ENCODE measurements around the gene SLX4IP.

Gene SLX4IP

GRCh38 chr20:10604865-10605440 is 169.8 kb downstream of the SLX4IP start:
- Histone ChIP-seq H3K79me2 (ENCODE audit: low read length) (no peaks in the 10 kb centered on the region), H2AFZ (ENCODE audit: low read depth, low read length) (no peak overlapping the region), H3K4me1 (ENCODE audit: low read length) (peaks cover 5% of the 10 kb centered on the region; the same call in 1 of the 2 replicates), H3K36me3 (replicated peaks; ENCODE audit: low read depth, low read length) (no peaks in the 10 kb centered on the region), H3K9me3 (ENCODE audit: insufficient read depth, low read length) (no peaks in the 10 kb centered on the region), H4K20me1 (ENCODE audit: insufficient read depth, low read length) (no peaks in the 10 kb centered on the region), H3K27me3 (ENCODE audit: low read depth, low read length) (no peaks in the 10 kb centered on the region), H3K27ac (ENCODE audit: low read length) (no peak overlapping the region), H3K4me2 (ENCODE audit: low read length) (no peak overlapping the region), H3K9ac (ENCODE audit: low read length) (no peak overlapping the region), H3K4me3 (ENCODE audit: low read length) (no peak overlapping the region)
- TF ChIP-seq CTCF (IDR thresholded peaks at IDR 0.05; ENCODE audit: low read depth, low read length), result no peak

GRCh38 chr20:10605547-10606195 is 170.6 kb downstream of the SLX4IP start:
- H3K9ac ChIP-seq (ENCODE audit: low read length), result no peak overlapping the region
- H3K27me3 ChIP-seq (ENCODE audit: low read depth, low read length), result no peaks in the 10 kb centered on the region
- no peaks in the 10 kb centered on the region for H3K9me3 ChIP-seq (ENCODE audit: insufficient read depth, low read length)
- H4K20me1 ChIP-seq (ENCODE audit: insufficient read depth, low read length), result no peaks in the 10 kb centered on the region
- no peak overlapping the region for H3K4me3 ChIP-seq (ENCODE audit: low read length)
- H3K4me2 ChIP-seq (ENCODE audit: low read length), result no peak overlapping the region
- no peak overlapping the region for H2AFZ ChIP-seq (ENCODE audit: low read depth, low read length)
- H3K36me3 ChIP-seq (replicated peaks; ENCODE audit: low read depth, low read length), result no peaks in the 10 kb centered on the region
- no peaks in the 10 kb centered on the region for H3K79me2 ChIP-seq (ENCODE audit: low read length)
- H3K4me1 ChIP-seq (ENCODE audit: low read length), result peaks cover 5% of the 10 kb centered on the region; the same call in 1 of the 2 replicates
- no peak overlapping the region for H3K27ac ChIP-seq (ENCODE audit: low read length)
- TF ChIP-seq CTCF (IDR thresholded peaks at IDR 0.05; ENCODE audit: low read depth, low read length), result no peak
- TF ChIP-seq EZH2phosphoT487 (IDR thresholded peaks at IDR 0.05; ENCODE audit: low read depth), result no peak

- Histone ChIP-seq H3K4me1 (ENCODE audit: low read length) (peaks cover 5% of the 10 kb centered on the region; the same call in 1 of the 2 replicates), H3K9me3 (ENCODE audit: insufficient read depth, low read length) (no peaks in the 10 kb centered on the region), H2AFZ (ENCODE audit: low read depth, low read length) (no peak overlapping the region), H3K36me3 (replicated peaks; ENCODE audit: low read depth, low read length) (no peaks in the 10 kb centered on the region), H3K4me3 (ENCODE audit: low read length) (no peak overlapping the region), H3K79me2 (ENCODE audit: low read length) (no peaks in the 10 kb centered on the region), H3K4me2 (ENCODE audit: low read length) (no peak overlapping the region), H4K20me1 (ENCODE audit: insufficient read depth, low read length) (no peaks in the 10 kb centered on the region), H3K27me3 (ENCODE audit: low read depth, low read length) (no peaks in the 10 kb centered on the region), H3K27ac (ENCODE audit: low read length) (no peak overlapping the region), H3K9ac (ENCODE audit: low read length) (no peak overlapping the region)
- TF ChIP-seq CTCF (IDR thresholded peaks at IDR 0.05; ENCODE audit: low read depth, low read length), result no peak
- no peak for TF ChIP-seq EZH2phosphoT487 (IDR thresholded peaks at IDR 0.05; ENCODE audit: low read depth)
These were observed 174.2 kb downstream of the SLX4IP start for GRCh38 chr20:10609276-10609675.

GRCh38 chr20:10609770-10610169 is 174.7 kb downstream of the SLX4IP start:
- no peak overlapping the region for H2AFZ ChIP-seq (ENCODE audit: low read depth, low read length)
- H3K9ac ChIP-seq (ENCODE audit: low read length), result no peak overlapping the region
- no peaks in the 10 kb centered on the region for H3K9me3 ChIP-seq (ENCODE audit: insufficient read depth, low read length)
- H3K79me2 ChIP-seq (ENCODE audit: low read length), result no peaks in the 10 kb centered on the region
- TF ChIP-seq CTCF (IDR thresholded peaks at IDR 0.05; ENCODE audit: low read depth, low read length), result no peak
- TF ChIP-seq EZH2phosphoT487 (IDR thresholded peaks at IDR 0.05; ENCODE audit: low read depth), result no peak
- H3K4me3 ChIP-seq (ENCODE audit: low read length), result no peak overlapping the region
- no peak overlapping the region for H3K27ac ChIP-seq (ENCODE audit: low read length)
- H3K36me3 ChIP-seq (replicated peaks; ENCODE audit: low read depth, low read length), result no peaks in the 10 kb centered on the region
- H3K27me3 ChIP-seq (ENCODE audit: low read depth, low read length), result no peaks in the 10 kb centered on the region
- no peak overlapping the region for H3K4me2 ChIP-seq (ENCODE audit: low read length)
- H4K20me1 ChIP-seq (ENCODE audit: insufficient read depth, low read length), result no peaks in the 10 kb centered on the region
- peaks cover 5% of the 10 kb centered on the region; the same call in 1 of the 2 replicates for H3K4me1 ChIP-seq (ENCODE audit: low read length)
